Measurements from ENCODE around the gene THBS2. TPM values are rescaled to one million over a fixed set of nuclear protein-coding genes. Genes with fewer than 3 reads are reported as not detected.
"Not testable (repeated sequence)": the region's sequence is repeated elsewhere in the genome, so short reads cannot be mapped to it uniquely, and the experiment has no call there.

THBS2 gene
- 6.9 TPM for total RNA-seq
- long read RNA-seq, full-length matches to known transcripts = 17 of 28 reads
- long read RNA-seq, partial matches to known transcripts = 8 of 28 reads
- long read RNA-seq, other reads (novel, unspliced or antisense) = 3 of 28 reads

DNA sequence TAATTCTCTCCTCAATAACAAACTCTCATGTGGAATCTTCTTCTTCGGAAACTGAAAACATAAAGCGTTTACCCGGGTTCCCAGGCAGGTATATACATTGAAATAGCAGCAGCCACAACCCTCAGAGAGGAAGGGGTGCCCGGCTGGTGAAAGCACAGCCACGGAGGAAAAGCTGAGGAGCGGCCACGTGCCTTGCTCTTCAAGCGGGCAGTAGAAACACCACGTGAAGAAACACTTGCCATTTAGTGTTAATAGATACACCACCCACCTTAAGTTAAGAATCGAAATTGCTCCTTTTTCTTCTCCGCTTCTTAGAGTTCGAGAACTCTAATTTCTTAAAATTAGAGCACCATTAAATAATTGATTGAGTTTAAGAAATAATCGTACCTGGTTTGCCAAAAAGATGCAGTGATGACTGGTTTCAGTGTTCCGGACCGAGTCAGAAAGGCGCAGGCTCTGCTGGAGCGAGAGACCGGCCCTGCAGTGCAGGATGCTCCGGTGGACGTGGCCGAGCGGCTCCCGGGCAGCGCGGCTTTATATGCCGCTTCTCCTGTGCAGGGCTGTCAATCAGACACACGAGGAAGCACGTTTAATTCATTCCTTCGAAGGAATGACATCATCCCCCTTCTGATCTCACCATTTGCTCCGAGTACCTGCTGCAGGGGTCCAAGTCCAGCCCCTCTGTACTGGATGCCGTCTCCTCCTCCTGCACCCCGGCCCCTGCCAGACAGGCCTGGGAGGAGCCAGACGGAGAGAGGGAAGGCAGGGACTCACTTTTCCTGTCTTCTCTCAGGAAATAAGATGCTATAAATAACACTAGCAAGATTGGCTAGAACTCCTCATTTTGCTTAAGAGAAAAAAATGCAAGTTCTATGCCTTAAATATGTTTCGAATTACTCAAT lies at the start of gene THBS2:
TSS of gene THBS2 (minus strand) at position 510 of the 902 bp plus-strand sequence. CDS start 3,062 bp downstream, outside the sequence.
- H3K27me3 ChIP-seq (ENCODE audit: low read depth) = peaks cover 93% of the 10 kb centered on the region
- intact Hi-C loops (cut with micrococcal nuclease) = no loop called here
- peaks cover 7% of the 10 kb centered on the region for H3K9me3 ChIP-seq (replicated peaks)
- peak; percentile 56 for DNase-seq
- peak within 1 kb of the TSS; percentile 22 for H3K27ac ChIP-seq (replicated peaks)
- peak within 1 kb of the TSS; percentile 54 for H3K4me3 ChIP-seq
- TF ChIP-seq, protein P1, sequence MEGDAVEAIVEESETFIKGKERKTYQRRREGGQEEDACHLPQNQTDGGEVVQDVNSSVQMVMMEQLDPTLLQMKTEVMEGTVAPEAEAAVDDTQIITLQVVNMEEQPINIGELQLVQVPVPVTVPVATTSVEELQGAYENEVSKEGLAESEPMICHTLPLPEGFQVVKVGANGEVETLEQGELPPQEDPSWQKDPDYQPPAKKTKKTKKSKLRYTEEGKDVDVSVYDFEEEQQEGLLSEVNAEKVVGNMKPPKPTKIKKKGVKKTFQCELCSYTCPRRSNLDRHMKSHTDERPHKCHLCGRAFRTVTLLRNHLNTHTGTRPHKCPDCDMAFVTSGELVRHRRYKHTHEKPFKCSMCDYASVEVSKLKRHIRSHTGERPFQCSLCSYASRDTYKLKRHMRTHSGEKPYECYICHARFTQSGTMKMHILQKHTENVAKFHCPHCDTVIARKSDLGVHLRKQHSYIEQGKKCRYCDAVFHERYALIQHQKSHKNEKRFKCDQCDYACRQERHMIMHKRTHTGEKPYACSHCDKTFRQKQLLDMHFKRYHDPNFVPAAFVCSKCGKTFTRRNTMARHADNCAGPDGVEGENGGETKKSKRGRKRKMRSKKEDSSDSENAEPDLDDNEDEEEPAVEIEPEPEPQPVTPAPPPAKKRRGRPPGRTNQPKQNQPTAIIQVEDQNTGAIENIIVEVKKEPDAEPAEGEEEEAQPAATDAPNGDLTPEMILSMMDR (IDR thresholded peaks at IDR 0.05; ENCODE audit: borderline replicate concordance) = no peak
- no peaks in the 10 kb centered on the region for H3K36me3 ChIP-seq
- H3K4me1 ChIP-seq = peaks cover 16% of the 10 kb centered on the region

DNA sequence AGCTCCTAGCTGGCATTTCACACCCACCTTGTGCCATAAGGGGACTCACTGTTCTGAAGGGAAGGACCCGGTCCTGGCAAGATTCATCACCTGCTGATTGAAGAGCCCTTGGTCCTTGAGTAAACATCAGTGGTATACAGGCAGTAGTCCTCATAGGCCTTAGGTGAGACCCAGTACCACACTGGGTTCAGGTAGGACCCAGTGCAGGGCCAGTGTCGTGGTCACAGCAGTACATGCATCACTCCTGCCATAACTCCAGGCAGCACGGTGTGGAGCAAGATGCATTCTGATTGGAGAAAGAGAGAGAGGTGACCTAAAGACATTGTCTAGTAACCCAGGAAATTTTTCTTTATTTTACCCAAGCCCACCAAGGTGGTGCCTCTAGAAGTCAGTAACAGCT lies 49.1 kb upstream of the THBS2 start:
- H3K27ac ChIP-seq (replicated peaks) = no peak overlapping the region
- H3K36me3 ChIP-seq = no peaks in the 10 kb centered on the region
- H3K4me1 ChIP-seq = no peaks in the 10 kb centered on the region
- H3K27me3 ChIP-seq (ENCODE audit: low read depth) = peaks cover 5% of the 10 kb centered on the region
- TF ChIP-seq, protein P1 (IDR thresholded peaks at IDR 0.05; ENCODE audit: borderline replicate concordance) = no peak
- no peak overlapping the region for H3K4me3 ChIP-seq
- no peak for DNase-seq
- H3K9me3 ChIP-seq (replicated peaks) = peaks cover 27% of the 10 kb centered on the region
- intact Hi-C loops (cut with micrococcal nuclease) = no loop called here

DNA sequence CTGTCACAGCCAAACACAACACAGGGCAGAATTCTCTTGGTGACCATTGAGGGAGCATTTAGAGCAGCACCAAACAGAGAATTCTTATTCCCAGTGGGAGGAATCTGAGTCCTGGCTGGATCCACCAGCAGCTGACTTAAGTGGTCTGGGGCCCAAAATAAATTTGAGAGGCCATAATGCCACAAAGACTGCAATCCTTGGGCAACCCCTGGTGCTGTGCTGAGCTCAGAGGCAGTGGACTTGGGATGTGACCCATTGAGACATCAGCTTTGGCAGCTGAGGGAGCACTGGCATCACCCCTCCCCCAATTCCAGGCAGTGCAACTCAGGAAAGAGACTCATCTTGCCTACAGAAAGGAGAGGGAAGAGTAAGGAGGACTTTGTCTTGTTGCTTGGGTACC lies 48.6 kb upstream of the THBS2 start:
- Histone ChIP-seq H3K4me3 (no peak overlapping the region), H3K4me1 (no peaks in the 10 kb centered on the region), H3K36me3 (no peaks in the 10 kb centered on the region), H3K9me3 (replicated peaks) (peaks cover 23% of the 10 kb centered on the region), H3K27ac (replicated peaks) (no peak overlapping the region), H3K27me3 (ENCODE audit: low read depth) (peaks cover 5% of the 10 kb centered on the region)
- TF ChIP-seq, protein P1 (IDR thresholded peaks at IDR 0.05; ENCODE audit: borderline replicate concordance) = no peak
- no peak for DNase-seq
- intact Hi-C loops (cut with micrococcal nuclease) = no loop called here

- DNase-seq = no peak
- H3K4me1 ChIP-seq = no peaks in the 10 kb centered on the region
- TF ChIP-seq, protein P1 (IDR thresholded peaks at IDR 0.05; ENCODE audit: borderline replicate concordance) = no peak
- no peak overlapping the region for H3K4me3 ChIP-seq
- H3K9me3 ChIP-seq (replicated peaks) = peaks cover 10% of the 10 kb centered on the region
- H3K27me3 ChIP-seq (ENCODE audit: low read depth) = peaks cover 10% of the 10 kb centered on the region
- no peak overlapping the region for H3K27ac ChIP-seq (replicated peaks)
- intact Hi-C loops (cut with micrococcal nuclease) = no loop called here
- H3K36me3 ChIP-seq = no peaks in the 10 kb centered on the region
These were observed 47.3 kb upstream of the THBS2 start for GRCh38 chr6:169300916-169301315.

DNA sequence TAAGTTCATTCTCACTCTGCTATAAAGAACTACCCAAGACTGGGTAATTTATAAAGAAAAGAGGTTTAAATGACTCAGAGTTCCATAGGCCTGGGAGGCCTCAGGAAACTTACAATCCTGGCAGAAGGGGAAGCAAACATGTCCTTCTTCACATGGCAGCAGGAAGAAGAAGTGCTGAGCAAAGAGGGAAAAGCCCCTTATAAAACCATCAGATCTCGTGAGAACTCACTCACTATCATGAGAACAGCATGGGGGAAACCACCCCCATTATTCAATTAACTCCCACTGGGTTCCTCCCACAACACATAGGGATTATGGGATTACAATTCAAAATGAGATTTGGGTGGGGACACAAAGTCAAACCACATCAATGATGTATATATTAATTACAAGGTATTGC lies 45.0 kb upstream of the THBS2 start:
- DNase-seq; H3K4me1 ChIP-seq; H3K4me3 ChIP-seq; H3K36me3 ChIP-seq; H3K9me3 ChIP-seq (replicated peaks); intact Hi-C loops (cut with micrococcal nuclease); H3K27ac ChIP-seq (replicated peaks): not testable (repeated sequence)
- peaks cover 10% of the 10 kb centered on the region for H3K27me3 ChIP-seq (ENCODE audit: low read depth)

DNA sequence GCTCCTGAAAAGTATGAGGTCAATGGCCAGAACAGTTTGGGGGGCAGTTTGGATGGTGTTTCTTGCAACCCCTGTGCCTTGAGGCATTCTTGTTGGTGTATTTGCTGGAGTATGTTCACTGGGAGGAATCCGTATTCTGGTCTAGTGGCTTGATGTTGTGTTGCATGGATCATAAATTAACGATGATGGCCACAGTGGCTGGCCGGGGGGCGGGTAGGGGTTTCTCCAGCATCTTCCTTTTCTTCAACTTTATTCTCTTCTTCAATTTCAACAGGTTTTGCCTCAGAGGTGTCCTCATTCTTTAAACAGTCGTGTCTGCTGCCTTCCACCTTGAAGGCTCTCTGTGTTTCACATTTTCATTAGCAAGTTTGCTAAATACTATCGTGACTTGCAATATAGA lies 43.0 kb upstream of the THBS2 start:
- TF ChIP-seq, protein P1 (IDR thresholded peaks at IDR 0.05; ENCODE audit: borderline replicate concordance) = no peak
- DNase-seq = no peak
- H3K4me3 ChIP-seq = no peak overlapping the region
- H3K36me3 ChIP-seq = no peaks in the 10 kb centered on the region
- H3K27me3 ChIP-seq (ENCODE audit: low read depth) = peaks cover 11% of the 10 kb centered on the region
- H3K4me1 ChIP-seq = peaks cover 5% of the 10 kb centered on the region
- intact Hi-C loops (cut with micrococcal nuclease) = no loop called here
- H3K27ac ChIP-seq (replicated peaks) = no peak overlapping the region
- H3K9me3 ChIP-seq (replicated peaks) = no peaks in the 10 kb centered on the region
